ENCODE measurements around the gene FHAD1. TPM values are rescaled to one million over a fixed set of nuclear protein-coding genes. Genes with fewer than 3 reads are reported as not detected.

The FHAD1 gene
- total RNA-seq, 1 experiment from 2014 or later, result 1.9 TPM

DNA sequence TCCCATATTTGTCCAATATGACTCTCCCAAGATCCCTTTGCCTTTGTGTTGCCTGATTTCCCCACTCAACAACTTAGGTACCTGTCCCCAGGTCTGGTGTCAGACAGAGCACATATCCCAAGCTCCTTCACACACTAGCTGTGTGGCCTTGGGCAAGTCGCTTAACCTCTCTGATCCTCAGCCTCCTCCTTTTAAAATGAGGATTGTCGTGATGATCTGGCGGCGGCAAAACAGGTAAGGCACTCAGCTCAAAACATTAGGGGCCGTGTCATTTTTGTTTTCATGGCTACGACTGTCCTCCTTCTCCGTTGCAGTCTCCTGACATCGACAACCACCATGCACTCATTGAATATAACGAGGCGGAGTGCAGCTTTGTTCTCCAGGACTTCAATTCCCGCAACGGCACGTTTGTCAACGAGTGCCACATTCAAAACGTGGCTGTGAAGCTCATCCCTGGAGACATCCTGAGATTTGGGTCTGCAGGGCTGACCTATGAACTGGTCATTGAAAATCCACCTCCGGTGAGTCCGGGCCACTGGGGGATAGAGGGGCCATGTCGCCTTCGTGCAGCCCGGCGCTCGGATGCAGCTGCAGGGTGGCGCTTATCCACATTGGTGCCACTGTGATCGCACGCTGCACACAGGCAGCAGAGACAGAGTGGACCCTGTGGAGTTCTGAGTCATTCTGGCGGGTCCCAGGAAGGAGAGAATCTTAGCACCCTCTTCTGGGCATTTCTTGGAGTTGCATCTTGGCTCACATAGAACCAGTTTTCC, 25.2 kb downstream of the FHAD1 start:
- Histone ChIP-seq H3K14ac (ENCODE audit: insufficient read depth, low read length) (no peak overlapping the region), H4K5ac (ENCODE audit: insufficient read length, low read depth, low read length) (no peak overlapping the region), H3T11ph (ENCODE audit: low read length) (no peak overlapping the region), H3K27ac (ENCODE audit: insufficient read length, low read depth, low read length) (no peak overlapping the region), H3K23me2 (ENCODE audit: insufficient read length, low read depth, low read length, poor library complexity, severe bottlenecking) (no peaks in the 10 kb centered on the region), H4K8ac (replicated peaks; ENCODE audit: insufficient read length, low read depth, low read length) (no peak overlapping the region), H2BK15ac (ENCODE audit: low read depth, low read length) (no peak overlapping the region), H3K4me1 (ENCODE audit: insufficient read depth, low read length) (no peaks in the 10 kb centered on the region), H3K27me3 (ENCODE audit: insufficient read depth, low read length) (no peaks in the 10 kb centered on the region), H2BK20ac (ENCODE audit: low read depth, low read length, poor library complexity, severe bottlenecking) (no peak overlapping the region), H2BK120ac (ENCODE audit: low read depth, low read length, poor library complexity, severe bottlenecking) (no peak overlapping the region), H3K9me3 (ENCODE audit: control insufficient read depth, low read depth, low read length) (no peaks in the 10 kb centered on the region), H3K56ac (ENCODE audit: insufficient read length, low read depth, low read length) (no peak overlapping the region), H3K9ac (ENCODE audit: extremely low read depth, insufficient read length, low read length) (no peak overlapping the region), H3K79me2 (ENCODE audit: insufficient read depth, low read length) (no peaks in the 10 kb centered on the region), H3K23ac (ENCODE audit: insufficient read length, low read depth, low read length) (no peak overlapping the region), H2BK5ac (ENCODE audit: insufficient read length, low read length) (no peak overlapping the region), H3K18ac (ENCODE audit: insufficient read length, low read depth, low read length) (no peak overlapping the region), H3K4me2 (ENCODE audit: insufficient read depth, insufficient read length, low read length) (peak overlapping the region; percentile 27), H2BK12ac (ENCODE audit: insufficient read length, low read depth, low read length) (no peak overlapping the region), H3K4ac (ENCODE audit: low read depth, low read length) (no peak overlapping the region), H2AK5ac (ENCODE audit: insufficient read length, low read length) (no peak overlapping the region), H3K79me1 (ENCODE audit: insufficient read depth, low read depth, low read length, poor library complexity, severe bottlenecking) (no peaks in the 10 kb centered on the region), H4K91ac (ENCODE audit: insufficient read length, low read depth, low read length) (no peak overlapping the region), H4K20me1 (ENCODE audit: control insufficient read depth, insufficient read depth, insufficient read length) (no peaks in the 10 kb centered on the region), H2AFZ (ENCODE audit: low read length) (no peak overlapping the region)
- H3K27me3 Mint-ChIP-seq (ENCODE audit: low read depth), result peaks cover 30% of the 10 kb centered on the region
- no peak overlapping the region for H3K27ac Mint-ChIP-seq
- WGBS (ENCODE audit: extremely low coverage, insufficient read length, low lambda C conversion rate), result no CpG with 5 or more reads among the region's 26 CpGs
- H3K36me3 Mint-ChIP-seq (ENCODE audit: insufficient read depth in 1 of 3, low read depth in 3 of 3), result no peaks in the 10 kb centered on the region
- H3K4me1 Mint-ChIP-seq, result peaks cover 5 to 6% of the 10 kb centered on the region in 2 experiments; a peak in 3 of 4 replicates
- peak overlapping the region in 1 of 2 experiments; percentile 33; a peak in 2 of 5 replicates for H3K4me3 Mint-ChIP-seq
- TF ChIP-seq, protein P1, sequence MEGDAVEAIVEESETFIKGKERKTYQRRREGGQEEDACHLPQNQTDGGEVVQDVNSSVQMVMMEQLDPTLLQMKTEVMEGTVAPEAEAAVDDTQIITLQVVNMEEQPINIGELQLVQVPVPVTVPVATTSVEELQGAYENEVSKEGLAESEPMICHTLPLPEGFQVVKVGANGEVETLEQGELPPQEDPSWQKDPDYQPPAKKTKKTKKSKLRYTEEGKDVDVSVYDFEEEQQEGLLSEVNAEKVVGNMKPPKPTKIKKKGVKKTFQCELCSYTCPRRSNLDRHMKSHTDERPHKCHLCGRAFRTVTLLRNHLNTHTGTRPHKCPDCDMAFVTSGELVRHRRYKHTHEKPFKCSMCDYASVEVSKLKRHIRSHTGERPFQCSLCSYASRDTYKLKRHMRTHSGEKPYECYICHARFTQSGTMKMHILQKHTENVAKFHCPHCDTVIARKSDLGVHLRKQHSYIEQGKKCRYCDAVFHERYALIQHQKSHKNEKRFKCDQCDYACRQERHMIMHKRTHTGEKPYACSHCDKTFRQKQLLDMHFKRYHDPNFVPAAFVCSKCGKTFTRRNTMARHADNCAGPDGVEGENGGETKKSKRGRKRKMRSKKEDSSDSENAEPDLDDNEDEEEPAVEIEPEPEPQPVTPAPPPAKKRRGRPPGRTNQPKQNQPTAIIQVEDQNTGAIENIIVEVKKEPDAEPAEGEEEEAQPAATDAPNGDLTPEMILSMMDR (conservative IDR thresholded peaks at IDR 0.05), result peak; percentile 85
- peaks cover 0 to 4% of the 10 kb centered on the region in 2 experiments; a peak in 1 of 5 replicates for H3K9me3 Mint-ChIP-seq
- DNase-seq, result peak; percentile 84
